Upper lobe of left lung (tissue), 4 donors: ENCODE measurements around the gene ZFR.

Experiments
- CTCF ChIP-seq, 6 experiments: fragments of 450-650 bp in 4 of 6; fragments of 200-600 bp in 2 of 6; sonication (generic) in 2 of 6; IDR thresholded peaks; one replicate each; pipeline ENCODE4 v1.5.1; 2016 to 2019; ENCODE audit warnings: antibody characterized with exemption in 6 of 6
- EP300 ChIP-seq, 4 donors: sonication (generic); formaldehyde crosslinking; IDR thresholded peaks; one replicate each; pipeline ENCODE4 v1.5.1; 2017; ENCODE audit warnings: antibody characterized with exemption in 4 of 4, control low read depth in 2 of 4
- POLR2A ChIP-seq, 4 donors: fragments of 450-650 bp; IDR thresholded peaks; one replicate each; pipeline ENCODE4 v1.5.1; 2016 to 2017; ENCODE audit warnings: antibody characterized with exemption in 4 of 4, mild to moderate bottlenecking in 2 of 4

- TF ChIP-seq CTCF (IDR thresholded peaks at IDR 0.05): no peak
- TF ChIP-seq EP300 (IDR thresholded peaks at IDR 0.05): no peak
- TF ChIP-seq POLR2A (IDR thresholded peaks at IDR 0.05): no peak
These were observed 129.1 kb downstream of the ZFR start for GRCh38 chr5:32315221-32316014.
